Activated naive CD4-positive, alpha-beta T cell treated with anti-CD3 and anti-CD28 coated beads, Interleukin-2, amount 50 U/mL, for 24 hours (primary cell): ENCODE results near the gene CAP2.

Experiments
- H3K27ac Mint-ChIP-seq: one replicate; pipeline ENCODE4 v1.8.0; 2021; ENCODE audit warnings: mild to moderate bottlenecking, mixed read lengths
- H3K27me3 Mint-ChIP-seq: one replicate; pipeline ENCODE4 v1.8.0; 2021; ENCODE audit warnings: mixed read lengths
- H3K36me3 Mint-ChIP-seq: one replicate; pipeline ENCODE4 v1.8.0; 2021; ENCODE audit warnings: mixed read lengths
- H3K4me1 Mint-ChIP-seq: one replicate; pipeline ENCODE4 v1.8.0; 2021; ENCODE audit warnings: mixed read lengths
- H3K4me3 Mint-ChIP-seq: one replicate; pipeline ENCODE4 v1.8.0; 2021; ENCODE audit warnings: mild to moderate bottlenecking, mixed read lengths
- H3K9me3 Mint-ChIP-seq: one replicate; pipeline ENCODE4 v1.8.0; 2021; ENCODE audit warnings: mixed read lengths

Gene CAP2

DNA sequence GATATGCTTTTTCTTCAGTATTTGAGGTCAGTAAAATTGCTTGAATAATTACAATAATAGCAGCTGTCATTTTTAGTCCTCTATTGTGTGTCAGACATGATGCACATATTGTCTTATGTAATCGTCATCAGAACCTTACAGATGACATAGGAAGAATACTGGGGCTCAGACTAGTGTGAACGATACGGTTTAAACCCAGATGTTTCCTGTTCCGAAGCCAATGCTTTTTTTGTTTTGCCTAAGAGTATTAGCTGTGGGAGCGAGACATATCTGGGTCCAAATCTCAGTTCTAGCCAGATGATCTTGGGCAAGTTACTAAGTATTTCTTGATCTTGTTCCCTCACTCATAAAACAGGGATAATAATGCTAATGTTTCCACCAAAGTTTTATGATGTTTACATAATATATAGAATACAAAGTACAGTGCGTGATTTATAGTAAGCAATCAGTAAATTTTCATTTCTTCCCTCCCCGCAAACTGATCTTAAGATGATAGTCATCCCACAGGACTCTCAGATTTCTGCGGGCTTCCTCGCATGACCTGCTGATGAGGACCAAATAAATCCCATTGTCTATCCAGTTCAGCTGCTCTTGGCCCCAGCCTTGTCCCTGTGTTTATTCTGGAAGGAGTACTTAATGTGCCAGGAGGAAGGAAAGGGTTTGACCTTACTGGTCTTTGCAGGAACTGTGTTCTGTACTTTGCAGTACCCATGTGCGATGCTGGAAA lies 98.2 kb downstream of the CAP2 start:
- Mint-ChIP-seq H3K27ac (no peak overlapping the region), H3K4me3 (no peak overlapping the region)

GRCh38 chr6:17492350-17492749 lies 99.0 kb downstream of the CAP2 start:
- H3K36me3 Mint-ChIP-seq, result no peaks in the 10 kb centered on the region

More for the DNA sequence above, 98.2 kb downstream of the CAP2 start:
- Mint-ChIP-seq H3K9me3 (no peaks in the 10 kb centered on the region), H3K4me1 (no peaks in the 10 kb centered on the region), H3K36me3 (no peaks in the 10 kb centered on the region), H3K27me3 (peaks cover 26% of the 10 kb centered on the region)

DNA sequence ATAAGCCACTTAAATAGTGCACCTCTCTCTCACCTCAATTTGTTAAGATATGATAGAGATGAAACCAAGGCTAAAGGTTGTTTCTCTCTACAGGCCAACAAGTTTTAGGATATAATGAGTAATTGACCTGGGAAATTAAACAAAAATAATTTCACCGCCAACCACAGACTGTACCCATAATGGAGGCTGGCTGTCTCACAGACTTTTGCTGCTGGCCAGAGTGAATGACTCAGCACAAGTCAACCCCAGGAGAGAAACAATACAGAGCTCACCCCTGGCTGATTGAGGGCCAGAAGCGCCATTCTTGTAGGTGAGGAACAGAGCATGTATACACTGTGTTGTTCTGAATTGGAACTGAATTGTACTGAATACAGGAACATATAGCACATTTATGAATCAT lies 99.9 kb downstream of the CAP2 start:
- H3K9me3 Mint-ChIP-seq, result no peaks in the 10 kb centered on the region
- no peak overlapping the region for H3K27ac Mint-ChIP-seq

More at GRCh38 chr6:17492350-17492749, 99.0 kb downstream of the CAP2 start:
- H3K27me3 Mint-ChIP-seq, result peaks cover 29% of the 10 kb centered on the region
- no peaks in the 10 kb centered on the region for H3K9me3 Mint-ChIP-seq
- no peak overlapping the region for H3K27ac Mint-ChIP-seq
- no peak overlapping the region for H3K4me3 Mint-ChIP-seq
- H3K4me1 Mint-ChIP-seq, result no peaks in the 10 kb centered on the region

DNA sequence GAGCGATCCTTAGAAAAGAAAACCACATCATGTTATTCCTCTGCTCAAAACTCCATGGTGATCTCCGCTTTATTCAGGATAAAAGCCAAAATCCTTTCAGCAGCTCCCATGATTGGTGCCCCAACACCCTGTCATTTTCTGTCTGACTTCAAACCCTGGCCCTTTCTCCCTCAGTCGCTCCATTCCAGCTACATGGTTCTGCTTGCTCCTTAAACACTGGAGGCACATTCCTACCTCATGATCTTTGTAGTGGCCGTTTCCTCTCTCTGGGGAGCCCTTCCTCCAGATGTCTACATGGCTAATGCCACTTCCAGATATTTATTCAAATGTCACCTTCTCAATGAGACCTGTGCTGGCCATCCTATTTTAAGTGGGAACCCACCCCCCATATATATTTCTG lies 100.8 kb downstream of the CAP2 start:
- Mint-ChIP-seq H3K4me3 (no peak overlapping the region), H3K4me1 (no peaks in the 10 kb centered on the region), H3K27ac (no peak overlapping the region), H3K27me3 (peaks cover 33% of the 10 kb centered on the region), H3K36me3 (no peaks in the 10 kb centered on the region), H3K9me3 (no peaks in the 10 kb centered on the region)

More for the DNA sequence above, 99.9 kb downstream of the CAP2 start:
- H3K27me3 Mint-ChIP-seq, result peaks cover 34% of the 10 kb centered on the region
- H3K36me3 Mint-ChIP-seq, result no peaks in the 10 kb centered on the region
- H3K4me1 Mint-ChIP-seq, result no peaks in the 10 kb centered on the region
- H3K4me3 Mint-ChIP-seq, result no peak overlapping the region

- Mint-ChIP-seq H3K27me3 (peaks cover 33% of the 10 kb centered on the region), H3K9me3 (no peaks in the 10 kb centered on the region), H3K36me3 (no peaks in the 10 kb centered on the region), H3K27ac (no peak overlapping the region), H3K4me1 (no peaks in the 10 kb centered on the region), H3K4me3 (no peak overlapping the region)
These were observed 101.5 kb downstream of the CAP2 start for GRCh38 chr6:17494919-17495318.

DNA sequence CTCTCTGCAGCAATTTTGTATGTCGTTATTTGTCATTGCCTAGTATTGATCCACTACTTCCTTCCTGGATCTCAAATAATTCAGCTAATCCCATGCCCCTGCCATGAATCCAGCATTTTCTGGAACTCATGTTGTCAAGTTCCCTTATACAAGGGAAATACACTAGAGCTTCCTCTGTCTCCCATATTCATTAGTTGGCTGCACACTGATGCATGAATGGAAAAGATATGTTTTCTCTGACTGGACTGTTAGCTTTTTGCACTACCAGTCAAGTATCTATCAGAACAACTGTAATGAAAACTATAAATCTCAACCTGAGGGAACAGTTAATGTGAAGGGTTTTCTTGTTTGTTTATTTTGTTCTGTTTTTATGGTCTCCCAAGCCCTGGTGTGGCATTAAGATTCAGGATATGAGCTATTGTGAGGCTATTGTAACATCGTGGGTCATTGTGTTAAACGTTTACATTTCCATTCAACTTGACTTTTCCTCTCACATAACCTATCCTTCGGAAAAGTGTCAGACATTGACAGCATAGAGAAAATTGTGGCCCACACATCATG lies 104.2 kb downstream of the CAP2 start:
- H3K27me3 Mint-ChIP-seq, result peaks cover 24% of the 10 kb centered on the region
- no peaks in the 10 kb centered on the region for H3K9me3 Mint-ChIP-seq
- no peak overlapping the region for H3K27ac Mint-ChIP-seq

GRCh38 chr6:17501442-17501841 lies 108.0 kb downstream of the CAP2 start:
- no peak overlapping the region for H3K27ac Mint-ChIP-seq
- H3K9me3 Mint-ChIP-seq, result no peaks in the 10 kb centered on the region
- no peak overlapping the region for H3K4me3 Mint-ChIP-seq
- H3K27me3 Mint-ChIP-seq, result peaks cover 10% of the 10 kb centered on the region
- H3K4me1 Mint-ChIP-seq, result no peaks in the 10 kb centered on the region
- H3K36me3 Mint-ChIP-seq, result no peaks in the 10 kb centered on the region

More for the DNA sequence above, 104.2 kb downstream of the CAP2 start:
- Mint-ChIP-seq H3K4me1 (no peaks in the 10 kb centered on the region), H3K4me3 (no peak overlapping the region), H3K36me3 (no peaks in the 10 kb centered on the region)

DNA sequence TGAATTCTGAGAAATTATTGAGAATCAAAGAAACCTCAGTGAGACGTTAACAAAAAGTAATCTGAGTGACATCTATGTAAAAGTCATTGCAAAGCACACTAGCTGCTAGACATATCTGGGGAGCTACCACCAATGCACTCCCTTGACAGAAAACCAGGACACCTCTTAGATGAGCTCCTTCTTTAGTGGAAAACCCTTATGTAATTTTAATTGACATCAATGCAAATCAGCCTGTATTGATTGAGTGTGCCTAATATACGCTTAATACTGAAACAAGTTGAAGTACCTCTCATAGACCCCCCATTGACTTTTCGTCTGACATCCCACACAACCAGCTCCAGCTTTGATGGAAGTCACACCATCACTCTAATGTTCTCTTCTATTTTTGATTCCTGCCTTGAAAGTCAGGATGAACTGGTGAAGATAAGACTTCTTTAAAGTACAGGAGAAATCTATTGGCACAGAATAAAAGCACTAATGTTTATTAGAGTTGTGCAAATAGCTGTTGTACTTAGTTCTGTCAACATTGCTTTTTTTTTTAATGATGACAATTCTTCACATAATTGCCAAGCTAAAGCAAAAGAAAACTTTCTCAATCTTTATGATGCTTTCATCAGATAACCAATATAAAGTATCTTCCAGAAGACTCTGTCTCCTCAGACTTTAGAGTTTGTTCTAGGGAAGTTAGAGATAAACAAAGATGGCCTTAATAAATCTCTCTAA lies 108.7 kb downstream of the CAP2 start:
- Mint-ChIP-seq H3K4me1 (no peaks in the 10 kb centered on the region), H3K9me3 (no peaks in the 10 kb centered on the region), H3K36me3 (no peaks in the 10 kb centered on the region), H3K27ac (no peak overlapping the region), H3K4me3 (no peak overlapping the region), H3K27me3 (peaks cover 7% of the 10 kb centered on the region)

DNA sequence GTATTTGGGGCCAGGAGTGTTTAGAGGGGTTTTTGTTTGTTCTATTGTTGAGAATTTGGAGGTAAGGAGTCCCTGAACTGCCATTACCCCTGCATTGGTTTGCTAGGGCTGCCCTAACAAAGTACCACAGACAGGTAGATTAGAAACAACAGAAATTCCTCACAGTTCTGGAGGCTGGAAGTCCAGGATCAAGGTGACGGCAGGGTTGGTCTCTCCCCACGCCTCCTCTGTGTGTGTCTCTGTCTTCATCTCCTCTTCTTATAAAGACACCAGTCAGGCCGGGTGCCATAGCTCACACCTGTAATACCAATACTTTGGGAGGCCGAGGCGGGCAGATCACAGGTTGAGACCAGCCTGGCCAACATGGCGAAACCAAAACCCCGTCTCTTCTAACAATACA lies 109.7 kb downstream of the CAP2 start:
- no peak overlapping the region for H3K27ac Mint-ChIP-seq
- H3K4me3 Mint-ChIP-seq, result no peak overlapping the region
- no peaks in the 10 kb centered on the region for H3K27me3 Mint-ChIP-seq
- no peaks in the 10 kb centered on the region for H3K4me1 Mint-ChIP-seq
- H3K36me3 Mint-ChIP-seq, result no peaks in the 10 kb centered on the region
- H3K9me3 Mint-ChIP-seq, result no peaks in the 10 kb centered on the region

- H3K27me3 Mint-ChIP-seq, result no peaks in the 10 kb centered on the region
- no peaks in the 10 kb centered on the region for H3K4me1 Mint-ChIP-seq
- no peak overlapping the region for H3K4me3 Mint-ChIP-seq
- H3K9me3 Mint-ChIP-seq, result no peaks in the 10 kb centered on the region
- H3K36me3 Mint-ChIP-seq, result no peaks in the 10 kb centered on the region
- no peak overlapping the region for H3K27ac Mint-ChIP-seq
These were observed 110.6 kb downstream of the CAP2 start for GRCh38 chr6:17504005-17504404.

- H3K27me3 Mint-ChIP-seq, result no peaks in the 10 kb centered on the region
- no peaks in the 10 kb centered on the region for H3K9me3 Mint-ChIP-seq
- no peaks in the 10 kb centered on the region for H3K4me1 Mint-ChIP-seq
- no peak overlapping the region for H3K27ac Mint-ChIP-seq
- H3K4me3 Mint-ChIP-seq, result no peak overlapping the region
- no peaks in the 10 kb centered on the region for H3K36me3 Mint-ChIP-seq
These were observed 111.7 kb downstream of the CAP2 start for GRCh38 chr6:17505062-17505476.

- Mint-ChIP-seq H3K27ac (no peak overlapping the region), H3K27me3 (peaks cover 1% of the 10 kb centered on the region), H3K9me3 (no peaks in the 10 kb centered on the region), H3K4me1 (no peaks in the 10 kb centered on the region), H3K36me3 (no peaks in the 10 kb centered on the region), H3K4me3 (no peak overlapping the region)
These were observed 112.4 kb downstream of the CAP2 start for GRCh38 chr6:17505767-17506280.

- H3K4me3 Mint-ChIP-seq, result no peak overlapping the region
- peaks cover 1% of the 10 kb centered on the region for H3K27me3 Mint-ChIP-seq
- no peaks in the 10 kb centered on the region for H3K9me3 Mint-ChIP-seq
- H3K4me1 Mint-ChIP-seq, result no peaks in the 10 kb centered on the region
- no peak overlapping the region for H3K27ac Mint-ChIP-seq
- no peaks in the 10 kb centered on the region for H3K36me3 Mint-ChIP-seq
These were observed 113.1 kb downstream of the CAP2 start for GRCh38 chr6:17506531-17506930.

DNA sequence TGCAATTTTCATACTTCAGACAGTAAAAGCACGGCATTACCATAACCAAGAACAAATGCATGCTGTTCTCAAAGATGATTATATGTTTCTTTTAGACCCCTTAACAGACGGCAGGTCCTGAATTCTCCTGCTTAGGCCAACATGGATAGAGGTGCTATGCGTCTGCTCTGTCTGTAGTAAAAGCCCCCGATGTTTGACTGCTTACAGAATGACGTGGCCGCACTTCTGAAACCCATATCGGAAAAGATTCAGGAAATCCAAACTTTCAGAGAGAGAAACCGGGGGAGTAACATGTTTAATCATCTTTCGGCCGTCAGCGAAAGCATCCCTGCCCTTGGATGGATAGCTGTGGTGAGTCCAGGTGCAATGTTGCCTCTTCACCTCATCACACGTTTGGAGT lies 113.6 kb downstream of the CAP2 start:
- Mint-ChIP-seq H3K4me3 (no peak overlapping the region), H3K4me1 (no peaks in the 10 kb centered on the region), H3K27me3 (peaks cover 1% of the 10 kb centered on the region), H3K27ac (no peak overlapping the region), H3K36me3 (no peaks in the 10 kb centered on the region), H3K9me3 (no peaks in the 10 kb centered on the region)

GRCh38 chr6:17511084-17511483 lies 117.7 kb downstream of the CAP2 start:
- no peak overlapping the region for H3K4me3 Mint-ChIP-seq

DNA sequence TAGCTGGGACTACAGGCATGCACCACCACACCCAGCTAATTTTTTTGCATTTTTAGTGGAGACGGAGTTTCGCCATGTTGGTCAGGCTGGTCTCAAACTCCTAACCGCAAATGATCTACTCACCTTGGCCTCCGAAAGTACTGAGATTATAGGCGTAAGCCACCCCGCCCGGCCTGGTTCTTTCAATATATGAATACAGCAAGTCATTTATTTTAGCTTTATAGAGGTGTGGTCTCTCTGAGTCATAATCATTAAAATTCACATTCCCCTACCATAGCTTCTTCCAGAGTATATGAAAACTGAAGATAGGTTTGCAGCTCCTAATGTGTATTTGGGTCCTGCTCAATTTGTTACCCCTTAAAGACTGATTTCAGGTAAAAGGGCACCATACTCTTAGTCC lies 118.2 kb downstream of the CAP2 start:
- H3K27ac Mint-ChIP-seq, result no peak overlapping the region
- H3K4me3 Mint-ChIP-seq, result no peak overlapping the region
- peaks cover 1% of the 10 kb centered on the region for H3K27me3 Mint-ChIP-seq
- no peaks in the 10 kb centered on the region for H3K4me1 Mint-ChIP-seq
- no peaks in the 10 kb centered on the region for H3K36me3 Mint-ChIP-seq
- no peaks in the 10 kb centered on the region for H3K9me3 Mint-ChIP-seq

More at GRCh38 chr6:17511084-17511483, 117.7 kb downstream of the CAP2 start:
- Mint-ChIP-seq H3K36me3 (no peaks in the 10 kb centered on the region), H3K4me1 (no peaks in the 10 kb centered on the region), H3K27me3 (peaks cover 1% of the 10 kb centered on the region), H3K9me3 (no peaks in the 10 kb centered on the region), H3K27ac (no peak overlapping the region)
